GM06990 (cell line): ENCODE results near the gene SEMA5B.

Source experiments
- DNase-seq: peaks from one replicate; pipeline ENCODE4 v3.0.0-alpha.2; 2011; ENCODE audit not compliant: insufficient read length; ENCODE audit errors: extremely low read depth
- H3K27me3 ChIP-seq: replicated peaks from 2 replicates; pipeline ENCODE4 v1.6.0; 2011; ENCODE audit warnings: low read length; ENCODE audit not compliant: control insufficient read depth, insufficient read depth
- H3K36me3 ChIP-seq: 2 replicates; pipeline ENCODE4 v1.5.1; 2011; ENCODE audit warnings: low read length; ENCODE audit not compliant: control insufficient read depth, insufficient read depth
- H3K4me3 ChIP-seq: replicated peaks from 2 replicates; pipeline ENCODE4 v1.5.1; 2011; ENCODE audit warnings: low read depth, mild to moderate bottlenecking, control low read depth, low read length
- CTCF ChIP-seq: IDR thresholded peaks from 2 replicates; pipeline ENCODE4 v1.5.1; 2011; ENCODE audit warnings: low read length, control low read depth, mild to moderate bottlenecking, inconsistent platforms; ENCODE audit not compliant: insufficient read depth, poor library complexity, severe bottlenecking

The SEMA5B gene

GRCh38 chr3:122943828-122944190, 83.8 kb downstream of the SEMA5B start:
- no peak overlapping the region for H3K4me3 ChIP-seq
- H3K36me3 ChIP-seq = no peaks in the 10 kb centered on the region
- H3K27me3 ChIP-seq = no peaks in the 10 kb centered on the region
- no peak for TF ChIP-seq CTCF
- no peak for DNase-seq

DNA sequence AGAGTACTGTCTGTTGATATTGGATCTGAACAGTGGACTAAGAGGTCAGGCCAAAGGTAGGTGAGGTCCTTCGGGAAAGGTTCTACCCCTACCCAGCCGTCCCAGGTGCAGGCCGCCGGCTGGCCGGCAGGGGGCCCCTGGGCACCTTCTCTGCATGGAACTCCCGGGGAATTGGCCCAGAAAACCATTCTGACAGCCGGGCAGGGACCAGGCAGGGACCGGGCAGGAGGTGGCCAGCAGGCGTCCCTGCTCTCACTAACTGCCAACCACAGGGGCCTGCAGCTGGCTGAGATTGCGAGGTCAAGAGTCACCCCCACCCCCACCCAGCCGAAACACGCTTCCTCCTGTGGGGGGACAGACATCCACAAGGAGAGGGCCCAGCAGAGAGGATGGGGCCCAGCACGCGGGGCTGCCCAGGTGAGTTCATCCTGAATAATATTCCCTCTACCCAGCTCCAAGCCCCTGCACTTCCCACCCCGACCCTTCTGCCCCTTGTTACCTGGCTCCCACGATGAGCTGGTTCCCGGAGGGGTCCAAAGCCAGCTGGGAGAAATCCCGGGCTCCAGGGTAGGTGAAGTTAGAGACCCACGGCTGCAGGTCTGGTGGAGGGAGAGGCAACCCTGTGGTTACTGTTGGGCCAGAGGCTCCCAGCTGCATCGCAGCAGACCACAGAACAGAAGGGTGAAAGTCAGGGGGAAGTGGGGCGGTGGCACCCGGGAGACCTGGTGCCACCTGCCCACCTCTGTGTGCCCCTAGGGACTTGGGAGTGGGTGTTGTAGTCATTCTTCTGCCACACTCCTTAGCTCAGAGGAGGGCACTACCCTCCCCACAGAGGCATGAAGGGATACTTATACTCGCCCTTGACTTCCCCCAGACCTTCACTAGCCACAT, 84.4 kb downstream of the SEMA5B start:
- Histone ChIP-seq H3K27me3 (no peaks in the 10 kb centered on the region), H3K4me3 (no peak overlapping the region), H3K36me3 (no peaks in the 10 kb centered on the region)
- DNase-seq = peak; percentile 46
- TF ChIP-seq CTCF = peak; percentile 99

GRCh38 chr3:122942239-122942638, 85.3 kb downstream of the SEMA5B start:
- H3K4me3 ChIP-seq = no peak overlapping the region
- no peaks in the 10 kb centered on the region for H3K36me3 ChIP-seq
- no peak for DNase-seq
- TF ChIP-seq CTCF = no peak
- no peaks in the 10 kb centered on the region; the same call in 1 of the 2 replicates for H3K27me3 ChIP-seq

GRCh38 chr3:122941228-122942206, 86.0 kb downstream of the SEMA5B start:
- DNase-seq = no peak
- Histone ChIP-seq H3K27me3 (no peaks in the 10 kb centered on the region; the same call in 1 of the 2 replicates), H3K36me3 (no peaks in the 10 kb centered on the region), H3K4me3 (no peak overlapping the region)
- TF ChIP-seq CTCF = peak; percentile 22

GRCh38 chr3:122940628-122941086, 86.9 kb downstream of the SEMA5B start:
- Histone ChIP-seq H3K27me3 (no peaks in the 10 kb centered on the region; the same call in 1 of the 2 replicates), H3K4me3 (no peak overlapping the region), H3K36me3 (no peaks in the 10 kb centered on the region)
- TF ChIP-seq CTCF = no peak
- no peak for DNase-seq
